Stimulated activated CD4-positive, alpha-beta T cell treated with anti-CD3 and anti-CD28 coated beads, TNF-alpha, amount 100 ng/mL, for 48 hours (primary cell): ENCODE data around the gene TRIM33.
"Not testable (repeated sequence)": the region's sequence is repeated elsewhere in the genome, so short reads cannot be mapped to it uniquely, and the experiment has no call there.

Experiments used
- DNase-seq, 3 donors: peaks; one replicate each; pipeline ENCODE4 v3.0.0-alpha.2; 2020; ENCODE audit warnings: low read depth in 3 of 3

TRIM33 gene

DNA sequence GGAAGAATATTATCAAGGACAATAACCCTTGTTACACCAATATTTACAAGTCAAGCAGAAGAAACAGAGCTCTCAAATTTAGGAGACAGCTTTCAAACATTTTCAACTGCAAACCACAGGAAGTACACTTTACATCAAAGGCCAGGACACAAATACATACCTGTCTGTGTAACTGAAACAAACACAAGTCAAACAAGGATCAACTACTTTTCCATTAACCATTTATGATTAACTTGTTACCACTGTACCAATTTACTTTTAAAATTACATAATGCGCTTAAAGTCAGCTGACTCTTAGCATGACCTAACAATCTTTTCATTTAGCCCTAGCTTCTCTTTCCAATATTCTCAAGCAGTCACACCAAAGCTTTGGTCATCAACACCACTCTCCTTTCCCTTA is 43.5 kb downstream of the TRIM33 start:
- DNase-seq = no peak

DNA sequence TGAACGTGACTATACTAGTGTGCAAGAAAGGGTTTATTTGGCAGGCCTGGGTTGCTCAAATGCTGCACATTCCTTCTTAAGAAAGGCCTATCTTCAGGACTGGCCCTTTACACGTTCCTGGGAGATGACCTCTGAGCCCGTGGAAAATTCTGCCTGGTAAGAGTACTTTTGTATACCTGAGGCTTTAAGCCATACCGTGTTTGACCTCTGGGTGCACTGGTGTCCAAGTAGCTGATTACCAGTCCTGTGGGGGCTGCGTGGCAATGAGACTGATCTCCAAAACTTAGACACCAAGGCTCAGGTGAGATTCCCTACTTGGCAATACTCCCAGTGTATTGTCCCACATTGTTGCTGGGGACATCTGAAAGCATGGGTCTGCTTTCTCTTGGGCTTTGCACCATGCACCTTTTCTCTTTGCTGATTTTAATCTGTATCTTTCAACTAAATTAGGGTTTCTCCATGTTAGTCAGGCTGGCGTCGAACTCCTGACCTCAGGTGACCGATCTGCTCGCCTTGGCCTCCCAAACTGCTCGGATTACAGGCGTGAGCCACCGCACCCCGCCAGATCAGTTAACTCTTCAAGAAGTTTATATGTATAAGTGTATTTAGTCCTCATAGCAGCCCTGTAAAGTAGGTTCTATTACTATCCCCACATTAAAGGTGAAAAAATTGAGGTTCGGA is 44.5 kb downstream of the TRIM33 start:
- DNase-seq = no peak

DNA sequence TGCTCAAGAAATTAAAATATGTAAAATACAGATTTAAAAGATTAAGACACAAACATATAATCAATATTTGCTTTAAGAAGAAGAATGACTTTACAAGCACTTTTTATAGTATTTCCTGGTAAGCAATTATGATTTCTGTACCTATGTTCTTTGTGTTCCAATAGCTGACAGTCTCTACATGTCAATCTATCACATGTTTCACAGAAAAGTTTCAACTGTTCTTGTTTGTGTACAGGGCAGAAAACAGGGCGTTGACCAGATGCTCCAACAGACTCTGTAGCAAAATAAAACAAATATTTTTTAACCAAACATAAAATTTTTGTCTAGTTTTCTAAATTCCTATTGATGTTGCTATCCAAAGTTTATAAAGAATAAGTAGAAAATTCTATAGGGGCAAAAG is 48.0 kb downstream of the TRIM33 start:
- DNase-seq = no peak

DNA sequence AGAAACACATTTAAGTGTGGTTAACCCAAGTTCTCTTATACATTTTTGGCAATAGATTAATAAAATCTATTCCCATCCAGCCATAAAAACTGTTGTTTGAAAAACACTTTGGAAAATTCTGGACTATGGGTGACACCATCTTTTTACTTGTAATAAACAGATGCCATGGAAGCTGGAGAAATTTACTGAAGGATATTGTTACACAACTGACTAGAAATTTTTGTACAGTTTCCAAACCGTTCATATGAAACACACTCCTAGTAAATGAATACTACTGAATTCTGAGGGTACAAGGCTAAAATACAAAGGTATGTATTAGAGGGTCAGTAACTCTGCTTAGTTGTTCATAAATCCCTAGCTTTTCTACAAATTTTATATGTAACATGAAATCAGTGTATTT is 48.7 kb downstream of the TRIM33 start:
- no peak for DNase-seq

DNA sequence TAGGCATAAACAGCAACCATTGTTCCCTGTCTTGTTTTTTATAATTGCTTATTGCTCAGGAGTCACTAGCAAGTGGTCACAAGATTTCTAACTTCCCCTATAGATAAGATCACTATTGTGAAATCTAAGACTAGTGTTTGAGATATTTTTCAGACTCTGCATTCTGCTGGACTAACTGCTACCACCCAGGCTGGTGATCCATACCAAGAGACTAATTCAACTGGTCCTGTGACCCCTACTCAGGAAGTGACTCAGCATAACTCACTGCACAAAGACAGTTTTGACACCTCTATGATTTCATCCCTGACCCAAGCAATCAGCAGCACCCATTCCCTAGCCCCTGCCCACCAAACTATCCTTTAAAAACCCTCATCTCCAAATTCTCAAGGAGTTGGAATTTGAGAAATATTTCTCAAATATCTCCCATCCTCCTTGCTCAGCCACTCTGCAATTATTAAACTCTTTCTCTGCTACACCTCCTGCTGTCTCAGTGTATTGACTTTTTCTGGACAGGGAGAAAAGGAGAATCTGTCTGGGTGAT is 52.7 kb downstream of the TRIM33 start:
- no peak for DNase-seq

DNA sequence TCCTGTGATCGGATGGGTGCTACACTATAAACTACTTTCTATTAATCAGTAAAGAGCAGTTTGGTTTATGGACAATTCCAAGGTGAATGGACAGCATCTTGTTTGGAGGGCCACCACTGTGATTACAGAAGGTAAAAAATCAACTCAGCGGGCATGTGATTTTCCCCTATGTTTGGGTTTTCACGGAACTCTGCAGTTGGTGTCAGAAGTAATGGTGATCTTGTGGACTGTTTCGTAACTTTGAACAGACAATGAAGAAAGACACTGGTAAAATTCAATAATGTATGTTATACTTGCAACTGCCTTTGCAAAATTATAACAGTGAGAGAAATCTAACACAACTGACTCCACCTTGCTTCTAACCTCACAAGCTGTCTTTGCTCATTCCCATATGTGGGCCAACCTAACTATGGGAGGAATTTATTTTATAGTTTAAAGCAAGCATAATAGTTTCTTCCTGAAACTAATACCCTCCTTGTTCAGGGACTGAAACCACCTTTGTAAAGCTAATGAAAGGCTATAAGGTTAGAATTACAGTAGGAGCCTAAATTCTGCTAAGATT is 53.2 kb downstream of the TRIM33 start:
- DNase-seq = no peak

DNA sequence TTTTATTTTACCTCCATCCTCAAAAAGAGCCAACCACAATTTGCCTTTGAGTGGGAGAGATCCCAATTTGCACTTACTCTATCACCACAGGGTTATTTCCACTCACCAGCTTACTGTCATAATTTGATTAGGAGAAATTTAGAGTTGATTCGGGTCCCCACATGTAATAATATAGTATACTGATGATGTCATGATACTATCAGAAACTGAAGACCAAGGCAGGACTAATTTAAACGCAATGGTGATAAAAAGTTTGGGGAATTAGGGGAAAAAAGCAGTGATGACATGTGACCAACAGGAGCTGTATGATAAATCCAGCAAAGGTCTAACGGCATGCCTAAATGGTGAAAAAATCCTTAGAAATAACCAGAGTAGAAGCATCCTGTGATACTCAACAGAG is 54.4 kb downstream of the TRIM33 start:
- no peak for DNase-seq

DNA sequence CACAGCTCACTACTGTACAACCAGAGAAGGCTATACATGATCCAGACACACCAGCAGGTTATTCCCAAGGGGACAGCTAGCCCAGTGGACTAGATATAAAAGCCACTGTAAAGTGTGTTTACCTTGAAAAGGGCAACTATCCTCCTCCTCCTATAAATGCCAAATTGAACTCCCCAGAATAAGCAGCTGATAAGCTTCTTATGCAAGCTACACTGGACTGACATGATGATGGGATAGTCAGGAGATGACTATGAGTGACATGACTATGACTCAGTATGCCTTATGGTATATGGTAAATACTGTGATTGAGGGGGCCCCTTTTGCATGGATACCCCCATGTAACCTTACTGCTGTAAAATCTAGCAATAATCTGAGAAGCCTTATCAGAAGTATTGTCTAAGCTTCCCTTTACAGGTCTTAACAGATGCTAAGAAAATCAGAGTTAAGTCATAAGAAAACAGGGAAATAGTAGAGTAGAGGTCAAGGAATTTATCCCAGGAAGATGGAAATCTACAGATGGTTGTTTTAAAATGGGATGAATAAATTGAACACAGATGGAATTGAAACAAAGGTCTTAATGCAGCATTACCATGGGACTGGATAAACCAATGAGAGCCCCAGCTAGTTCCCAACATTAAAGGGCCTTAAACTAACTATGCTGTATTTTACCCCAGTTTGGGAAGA is 55.8 kb downstream of the TRIM33 start:
- no peak for DNase-seq

DNA sequence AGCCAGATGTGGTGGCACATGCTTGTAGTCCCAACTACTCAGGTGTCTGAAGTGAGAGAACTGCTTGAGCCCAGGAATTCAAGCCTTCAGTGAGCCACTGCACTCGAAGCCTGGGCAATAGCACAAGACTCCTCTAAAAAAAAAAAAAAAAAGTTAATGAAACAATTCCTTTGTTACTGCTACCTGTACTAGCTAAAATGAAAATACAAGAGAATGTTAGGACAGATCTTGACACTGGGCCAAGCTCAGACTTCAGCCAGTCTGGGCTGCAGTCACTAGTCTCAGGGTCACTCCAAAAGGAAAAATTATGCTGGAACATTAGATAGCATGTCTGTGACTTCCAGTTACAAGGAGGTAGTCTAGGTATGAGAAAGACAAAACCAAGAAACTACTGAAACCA is 56.5 kb downstream of the TRIM33 start:
- no peak for DNase-seq

DNA sequence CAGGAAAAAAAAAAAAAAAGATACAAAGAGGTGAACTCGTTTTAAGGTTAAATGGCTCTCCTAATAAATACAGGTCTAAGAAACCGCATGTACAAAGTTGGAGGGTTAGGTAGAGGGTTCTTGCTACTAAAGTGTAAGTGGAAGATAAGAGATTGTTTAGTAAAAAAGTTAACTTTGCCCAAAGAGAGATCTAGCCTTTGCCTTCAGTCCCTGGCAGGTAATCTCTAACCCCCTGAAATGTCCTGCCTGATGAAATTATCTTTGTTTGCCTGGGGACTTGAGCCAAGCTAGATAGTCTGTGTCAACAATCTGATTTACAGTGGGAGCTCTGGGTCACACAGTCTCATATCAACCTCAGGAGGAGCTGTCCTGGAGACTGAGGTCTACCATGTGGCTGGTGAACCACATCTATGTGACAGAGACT is 57.6 kb downstream of the TRIM33 start:
- DNase-seq = no peak

DNA sequence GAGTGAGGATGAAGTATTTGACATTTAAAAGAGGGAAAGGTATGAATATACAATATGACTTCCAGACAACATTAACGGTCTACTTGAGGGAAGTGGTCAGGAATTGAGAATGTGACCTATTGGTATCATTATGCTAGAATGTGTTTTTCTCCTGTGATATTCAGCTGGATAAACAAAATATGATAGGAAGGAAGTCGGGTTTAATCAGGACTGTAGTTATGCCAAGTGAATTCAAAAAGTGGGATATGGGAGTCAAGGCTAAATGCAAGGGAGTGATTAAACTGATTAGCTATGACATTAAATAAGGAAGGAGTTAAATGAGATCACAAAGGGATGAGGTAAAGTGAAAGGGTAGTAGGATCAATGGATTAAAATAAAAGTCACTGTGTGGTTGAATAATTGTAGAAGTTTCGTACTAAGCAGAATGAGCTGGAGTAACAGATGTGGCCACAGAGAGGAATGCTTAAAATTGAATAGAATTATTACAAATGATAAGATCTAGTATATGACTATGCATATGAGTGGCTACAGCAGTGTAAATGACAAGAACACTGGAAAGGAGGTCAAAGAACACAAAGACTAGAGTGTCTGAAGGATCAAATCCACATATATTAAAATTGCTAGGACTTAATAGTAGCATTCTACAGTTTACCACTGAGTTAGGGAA is 62.5 kb downstream of the TRIM33 start:
- no peak for DNase-seq

DNA sequence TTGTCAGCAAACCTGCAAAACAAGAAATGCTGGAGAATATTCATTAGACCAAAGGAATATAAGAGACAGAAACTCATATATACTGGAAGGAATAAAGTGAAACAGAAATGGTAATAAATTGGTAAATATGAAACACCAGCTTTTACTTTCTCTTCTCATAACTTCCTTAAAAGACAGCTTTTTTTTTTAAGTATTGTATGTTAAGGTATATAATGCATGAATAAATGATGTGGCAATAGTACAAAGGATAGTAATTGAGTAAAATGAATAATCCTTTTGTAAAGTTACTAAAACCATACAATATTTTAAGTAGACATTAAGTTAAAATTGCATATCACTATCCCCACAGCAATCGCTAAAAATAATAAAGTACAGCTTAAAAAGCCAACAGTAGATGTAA is 64.8 kb downstream of the TRIM33 start:
- DNase-seq = no peak

DNA sequence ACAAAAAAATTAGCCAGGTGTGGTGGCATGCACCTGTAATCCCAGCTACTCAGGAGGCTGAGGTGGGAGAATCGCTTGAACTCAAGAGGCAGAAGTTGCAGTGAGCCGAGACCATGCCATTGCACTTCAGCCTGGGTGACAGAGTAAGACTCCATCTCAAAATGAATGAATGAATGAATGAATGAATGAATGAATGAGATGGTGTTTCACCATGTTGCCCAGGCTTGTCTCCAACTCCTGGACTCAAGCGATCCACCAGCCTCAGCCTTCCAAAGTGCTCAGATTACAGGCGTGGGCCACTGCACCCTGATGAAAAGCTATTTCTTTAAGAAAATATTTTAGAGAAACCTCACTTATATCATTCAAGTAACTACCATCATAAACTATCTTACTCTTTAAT is 67.8 kb downstream of the TRIM33 start:
- not testable (repeated sequence) for DNase-seq

DNA sequence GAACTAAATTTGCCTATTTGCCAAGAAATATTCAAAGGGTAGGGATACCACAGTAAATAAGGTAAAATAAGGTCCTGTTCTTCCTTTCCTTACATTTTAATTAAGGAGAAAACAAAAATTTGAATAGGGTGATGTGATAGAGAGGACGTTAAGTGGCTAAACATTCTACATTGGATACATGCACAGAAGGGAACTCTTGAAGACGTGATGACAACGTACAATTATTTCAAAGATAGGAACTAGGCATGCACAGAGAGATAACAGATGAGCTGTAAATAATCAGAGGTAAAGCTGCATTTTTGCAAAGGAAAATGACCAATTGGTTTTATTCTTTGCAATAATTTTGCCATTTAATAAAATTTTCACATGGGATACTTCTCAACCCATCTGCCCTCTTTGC is 69.7 kb downstream of the TRIM33 start:
- DNase-seq = no peak

DNA sequence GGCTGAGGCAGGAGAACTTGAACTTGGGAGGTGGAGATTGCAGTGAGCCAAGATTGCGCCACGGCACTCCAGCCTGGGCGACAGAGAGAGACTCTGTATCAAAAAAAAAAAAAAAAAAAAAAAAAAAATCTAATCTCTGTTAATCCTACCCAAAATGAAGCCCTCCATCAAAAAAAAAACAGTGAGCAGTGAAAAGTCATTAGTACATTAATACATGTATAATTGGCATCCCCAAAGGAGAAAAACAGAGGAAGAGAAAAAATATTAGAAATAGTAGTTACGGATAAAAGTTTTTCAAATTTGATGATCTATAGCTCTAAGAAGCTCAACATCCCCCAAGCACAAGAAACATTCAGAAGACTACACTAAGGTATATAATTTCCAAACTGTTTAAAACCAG is 71.6 kb downstream of the TRIM33 start:
- no peak for DNase-seq

DNA sequence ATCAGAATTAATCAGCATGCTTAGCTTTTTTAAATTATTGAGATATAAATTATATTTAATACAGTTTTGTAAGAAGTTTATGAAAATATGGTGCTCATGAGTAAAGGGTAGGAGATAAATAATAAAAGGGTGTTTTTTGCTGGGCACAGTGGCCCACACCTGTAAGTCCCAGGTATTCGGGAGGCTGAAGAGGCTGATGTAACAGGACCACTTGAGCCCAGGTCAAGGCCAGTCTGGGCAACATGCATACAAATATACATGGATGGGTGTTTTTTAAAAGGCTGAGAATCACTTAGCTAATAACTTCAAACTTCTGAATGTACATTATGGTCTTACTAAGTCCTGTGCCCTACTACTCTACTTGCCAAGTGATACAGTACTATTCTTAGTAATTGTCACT is 73.2 kb downstream of the TRIM33 start:
- DNase-seq = no peak

DNA sequence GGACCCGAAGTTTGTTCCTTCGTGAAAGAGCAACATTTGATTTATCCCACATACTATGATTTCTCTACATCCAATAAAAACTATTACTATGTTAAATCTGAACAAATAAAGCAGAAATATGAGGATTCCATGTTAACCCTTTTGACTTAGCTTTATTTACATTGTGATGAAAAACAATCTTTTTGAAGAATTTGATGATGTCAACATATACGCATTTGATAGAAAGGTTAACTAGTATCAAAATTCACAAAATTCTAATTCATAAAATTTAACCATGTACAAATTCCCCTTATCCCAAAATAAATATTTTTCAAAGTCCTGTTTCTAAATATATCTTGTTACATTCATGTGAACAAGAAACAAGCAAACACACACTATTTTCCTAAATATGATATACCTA is 74.2 kb downstream of the TRIM33 start:
- no peak for DNase-seq

DNA sequence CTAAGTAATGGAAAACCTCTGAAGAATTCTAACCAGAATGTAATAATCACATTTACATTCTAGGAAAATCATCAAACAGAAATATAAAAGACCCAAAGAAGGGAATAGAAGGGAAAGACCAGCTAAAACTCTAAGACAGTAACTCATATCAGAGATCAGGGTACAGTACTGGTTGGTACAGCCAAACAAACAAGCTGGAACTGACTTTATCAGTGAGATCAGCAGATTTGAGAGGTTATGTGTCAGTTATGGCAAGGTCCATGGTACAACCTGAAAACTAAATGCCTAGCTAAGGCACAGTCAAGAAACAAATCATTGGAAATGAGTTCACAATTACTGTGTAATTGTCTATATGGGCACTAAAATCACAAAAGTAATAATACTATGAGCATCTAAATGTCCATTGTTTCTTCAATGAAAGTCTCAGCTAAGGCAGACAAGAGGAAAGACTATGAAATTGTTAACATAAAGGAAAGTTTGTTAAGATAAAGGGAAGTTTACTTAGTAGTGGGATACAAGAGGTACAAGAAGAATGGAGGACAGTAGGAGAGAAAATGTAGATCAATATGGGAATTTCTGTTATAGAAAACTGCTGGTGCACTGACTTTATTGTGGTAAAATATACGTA is 75.8 kb downstream of the TRIM33 start:
- no peak for DNase-seq

DNA sequence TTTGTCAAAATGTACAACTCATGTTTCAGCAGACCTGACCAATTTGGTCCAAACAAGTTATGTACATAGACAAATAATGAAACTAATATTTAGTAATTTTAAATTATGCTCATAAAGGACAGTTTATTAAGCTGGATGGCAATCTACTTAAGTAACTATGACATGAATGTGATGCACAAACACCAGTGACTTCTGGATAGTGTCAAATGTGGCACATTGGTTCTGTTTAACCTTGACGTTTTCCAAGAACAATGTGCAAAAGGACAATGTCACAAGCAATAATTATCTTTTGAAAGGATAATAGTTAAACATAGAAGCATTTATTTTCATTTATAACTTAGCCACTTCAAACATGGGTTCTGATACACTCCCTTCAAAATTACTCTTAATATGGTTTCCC is 80.0 kb downstream of the TRIM33 start:
- DNase-seq = no peak

DNA sequence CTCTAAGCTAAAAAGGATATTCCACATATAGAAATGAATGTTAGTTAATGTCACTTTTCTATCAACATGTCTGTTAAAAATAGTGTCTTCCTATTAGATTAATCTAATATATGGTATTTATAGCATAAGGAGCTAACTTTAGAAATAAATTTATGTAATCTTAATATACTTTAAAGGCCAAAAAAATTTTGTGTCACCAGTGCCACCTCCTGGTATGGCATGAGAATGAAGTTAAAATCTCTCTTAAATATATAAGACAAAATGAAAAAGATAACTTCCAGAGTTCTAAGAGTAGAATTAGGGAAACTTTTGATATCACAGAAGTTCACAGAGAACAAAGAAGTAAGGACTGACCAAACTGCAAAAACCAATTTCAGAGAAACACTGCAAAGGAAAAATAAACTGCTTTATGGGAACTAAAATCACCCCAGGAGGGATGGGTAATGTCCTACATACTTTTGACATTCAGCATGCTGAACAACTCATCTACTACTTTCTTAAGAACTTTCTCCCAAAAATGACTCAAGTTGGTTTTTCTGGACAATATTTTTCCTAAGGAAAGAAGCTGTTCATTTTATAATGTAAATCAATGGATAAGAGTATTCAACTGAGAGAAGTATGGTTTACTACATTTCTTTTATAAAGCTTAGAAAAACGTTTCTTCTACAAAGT is 82.8 kb downstream of the TRIM33 start:
- DNase-seq = no peak

DNA sequence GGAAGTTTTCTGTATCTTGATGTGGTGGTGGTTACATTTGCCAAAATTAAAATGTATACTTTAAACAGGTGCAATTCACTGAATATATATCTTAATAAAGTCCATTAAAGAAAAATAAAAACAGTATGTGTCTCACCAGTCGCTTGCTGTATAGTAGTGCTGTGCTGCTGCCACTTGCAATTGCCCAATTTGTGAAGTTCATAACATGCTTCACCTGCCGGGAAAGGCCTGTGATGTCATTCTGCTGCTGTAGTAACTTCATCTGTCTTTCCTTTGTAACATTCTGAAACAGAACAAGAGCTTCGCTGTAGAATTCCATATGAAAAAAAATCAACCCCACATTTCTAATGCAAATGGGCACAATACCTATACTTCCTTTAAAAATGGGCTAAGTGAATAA is 83.4 kb downstream of the TRIM33 start:
- DNase-seq = no peak

DNA sequence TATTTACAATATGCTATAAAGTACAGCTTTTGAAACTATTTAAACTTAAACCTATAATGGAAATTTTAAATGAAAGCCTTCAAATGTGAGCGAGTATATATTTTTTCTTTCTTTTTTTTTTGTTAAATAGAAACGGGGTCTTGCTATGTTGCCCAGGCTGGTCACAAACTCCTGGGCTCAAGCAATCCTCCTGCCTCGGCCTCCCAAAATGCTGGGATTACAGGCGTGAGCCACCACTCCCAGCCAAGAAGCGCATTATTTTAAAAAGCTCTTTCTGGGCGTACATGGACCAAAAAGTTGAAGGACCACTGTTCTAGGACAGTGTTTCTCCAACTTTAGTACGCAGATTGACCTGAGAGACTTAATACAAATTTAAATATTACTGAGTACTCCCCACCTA is 87.5 kb downstream of the TRIM33 start:
- DNase-seq = no peak
